K562 (cell line): ENCODE measurements around the gene TXNL4A. TPM values are rescaled to one million over a fixed set of nuclear protein-coding genes. Genes with fewer than 3 reads are reported as not detected.

Experiments
- ATAC-seq: fragments of 200-7000 bp; cut with Tn5 transposase; 3 replicates; pipeline ENCODE4 v1.9.1; 2020; ENCODE audit warnings: moderate library complexity
- BruUV-seq: library from RNA; stranded (reverse); fragments of 400-500 nt; replicated peaks from 2 replicates; lab custom pipeline; 2021; lab: Mats Ljungman, UMichigan
- CTCF ChIA-PET: fragments of 300-600 bp; formaldehyde crosslinking; extraction: SDS; loops from one replicate; lab custom pipeline; 2021; ENCODE audit warnings: low intra/inter-chr PET ratio; lab: Yijun Ruan, JAX
- POLR2A ChIA-PET: fragments of 300-600, 350-650 bp; sonication (Branson Sonifier 250); formaldehyde crosslinking; extraction: SDS; loops from one replicate; lab custom pipeline; 2021; ENCODE audit warnings: antibody characterized with exemption, inconsistent platforms; lab: Yijun Ruan, JAX
- DNase-seq, 4 experiments: peaks; one replicate each; pipeline versions ENCODE4 v3.0.0 to v3.0.0-alpha.2; 2011 to 2018; ENCODE audit warnings: low spot score in 3 of 4, mixed read lengths in 3 of 4; ENCODE audit errors: extremely low read depth in 1 of 4
- FAIRE-seq: peaks from 2 replicates; lab custom pipeline; 2011; peaks lifted over from hg19 to GRCh38; lab: Jason Lieb, UNC
- H2AFZ ChIP-seq: 2 replicates; pipeline ENCODE4 v1.6.0; 2011; ENCODE audit warnings: low read depth, low read length, control low read depth, inconsistent platforms
- H3K27ac ChIP-seq: fragments of 200-600 bp; 3 replicates; pipeline ENCODE4 v1.8.0; 2011; ENCODE audit warnings: low read depth, mild to moderate bottlenecking, control low read depth, inconsistent platforms, low read length, moderate library complexity, mixed read lengths; ENCODE audit errors: extremely low read depth
- H3K27me3 ChIP-seq, 2 experiments: fragments of 300-600 bp in 1 of 2; 2 replicates in 1 of 2; 3 replicates in 1 of 2; pipeline versions ENCODE4 v1.6.0 to v1.8.0; 2011; ENCODE audit warnings: inconsistent platforms in 2 of 2, low read length in 2 of 2, mild to moderate bottlenecking in 1 of 2, mixed read lengths in 1 of 2, moderate library complexity in 1 of 2; ENCODE audit not compliant: control insufficient read depth in 2 of 2, insufficient read depth in 2 of 2
- H3K36me3 ChIP-seq: fragments of 300-600 bp; 3 replicates; pipeline ENCODE4 v1.8.0; 2011; ENCODE audit warnings: mild to moderate bottlenecking, low read length, inconsistent platforms; ENCODE audit not compliant: control insufficient read depth, insufficient read depth
- H3K4me1 ChIP-seq, 2 experiments: fragments of 200-600 bp in 1 of 2; replicated peaks in 1 of 2; 2 replicates in 1 of 2; 3 replicates in 1 of 2; pipeline versions ENCODE4 v1.5.1 to v1.8.0; 2011; ENCODE audit warnings: inconsistent platforms in 2 of 2, low read length in 2 of 2, mild to moderate bottlenecking in 1 of 2, mixed read lengths in 1 of 2, moderate library complexity in 1 of 2; ENCODE audit not compliant: control insufficient read depth in 2 of 2, insufficient read depth in 2 of 2
- H3K4me2 ChIP-seq: 2 replicates; pipeline ENCODE4 v1.6.1; 2011; ENCODE audit warnings: low read length, control low read depth, inconsistent platforms, mixed read lengths; ENCODE audit not compliant: insufficient read depth
- H3K4me3 ChIP-seq: fragments of 200-600 bp; sonication (generic), shearing (Covaris generic); 2 replicates; pipeline ENCODE4 v1.5.1; 2016; ENCODE audit warnings: control low read depth, inconsistent platforms
- H3K79me2 ChIP-seq: fragments of 200-600 bp; 3 replicates; pipeline ENCODE4 v1.8.0; 2011; ENCODE audit warnings: low read length, inconsistent platforms; ENCODE audit not compliant: control insufficient read depth, insufficient read depth
- H3K9ac ChIP-seq, 2 experiments: 2 replicates each; pipeline versions ENCODE4 v1.6.0 to v1.6.1; 2011; ENCODE audit warnings: low read depth in 2 of 2, low read length in 2 of 2, control low read depth in 1 of 2, inconsistent platforms in 1 of 2, mild to moderate bottlenecking in 1 of 2, mixed read lengths in 1 of 2; ENCODE audit not compliant: insufficient read depth in 1 of 2
- H3K9me1 ChIP-seq: one replicate; pipeline ENCODE4 v1.6.0; 2011; ENCODE audit warnings: inconsistent platforms, mild to moderate bottlenecking, low read length, moderate library complexity; ENCODE audit not compliant: control insufficient read depth, insufficient read depth
- H3K9me3 ChIP-seq: replicated peaks from 2 replicates; pipeline ENCODE4 v1.5.1; 2011; ENCODE audit warnings: low read depth, low read length, inconsistent platforms; ENCODE audit not compliant: control insufficient read depth, insufficient read depth
- H4K20me1 ChIP-seq: replicated peaks from 2 replicates; pipeline ENCODE4 v1.6.1; 2011; ENCODE audit warnings: low read length, inconsistent platforms, mixed read lengths; ENCODE audit not compliant: control insufficient read depth, insufficient read depth
- CREB1 ChIP-seq, 2 experiments: sonication (generic) in 1 of 2; formaldehyde crosslinking in 1 of 2; IDR thresholded peaks; 2 replicates each; pipeline versions ENCODE4 v1.6.1 to v1.8.0; 2012 to 2022; ENCODE audit warnings: inconsistent platforms in 1 of 2, mild to moderate bottlenecking in 1 of 2, missing genetic modification reagents in 1 of 2, moderate library complexity in 1 of 2
- E2F3 ChIP-seq: fragments of 250-450 bp; sonication (Bioruptor Pico); IDR thresholded peaks from 2 replicates; pipeline ENCODE4 v1.4.0; 2020; ENCODE audit warnings: mild to moderate bottlenecking
- HNRNPUL1 ChIP-seq: fragments of 200-400 bp; formaldehyde crosslinking; IDR thresholded peaks from 2 replicates; pipeline ENCODE4 v1.6.1; 2017; ENCODE audit warnings: low read length
- MBD2 ChIP-seq: sonication (generic); IDR thresholded peaks from 2 replicates; pipeline ENCODE4 v1.6.1; 2016; ENCODE audit warnings: low read depth, borderline replicate concordance
- RAD21 ChIP-seq, 2 experiments: fragments of 250-450 bp in 1 of 2; fragments of 450-650 bp in 1 of 2; sonication (Bioruptor Pico) in 1 of 2; formaldehyde crosslinking in 1 of 2; IDR thresholded peaks in 1 of 2; conservative IDR thresholded peaks in 1 of 2; 2 replicates each; pipeline versions ENCODE4 v1.4.0 to v1.8.0; 2020 to 2022; ENCODE audit warnings: mild to moderate bottlenecking in 2 of 2, moderate library complexity in 1 of 2
- TBL1XR1 ChIP-seq, 2 experiments: IDR thresholded peaks; 2 replicates each; pipeline ENCODE4 v1.6.1; 2012; ENCODE audit warnings: improper control_type of control experiment in 2 of 2, low read length in 2 of 2, mild to moderate bottlenecking in 1 of 2
- ZEB2 ChIP-seq: fragments of 450-650 bp; IDR thresholded peaks from 2 replicates; pipeline ENCODE4 v1.6.1; 2016
- WGBS: fragments of 100-300 bp; shearing (Covaris generic); methylation state at CpG from one replicate; pipeline ENCODE4 v1.1.6; 2016; ENCODE audit warnings: low coverage, mixed read lengths; ENCODE audit not compliant: insufficient coverage; ENCODE audit errors: missing lambda C conversion rate; 5-methylcytosine and 5-hydroxymethylcytosine counted together
- in situ Hi-C: fragments of 300-500 bp; cut with MboI; formaldehyde crosslinking; loops from 4 replicates; pipeline ENCODE4 v1.15.0; 2018; ENCODE audit warnings: inconsistent platforms, mixed read lengths
- intact Hi-C: fragments of 100-400 bp; cut with micrococcal nuclease; formaldehyde crosslinking; loops from 2 replicates; pipeline ENCODE4 v1.14.2; 2022
- polyA plus RNA-seq, 8 experiments: library from polyadenylated mRNA; depleted of rRNA in 4 of 8; stranded (reverse) in 5 of 8; unstranded in 3 of 8; fragments of >200 nt; fragmentation: Nextera tagmentation in 2 of 8; fragmentation: Illumina TruSeq in 1 of 8; extraction: Ambion mirVana in 2 of 8; extraction: Trizol in 1 of 8; gene quantifications; 2 replicates each; pipeline versions ENCODE4 v1.2.1 to v1.2.3, GENCODE V29; 2011 to 2014; ENCODE audit warnings: inconsistent platforms in 1 of 8, missing spikeins in 1 of 8
- total RNA-seq, 7 experiments: library from RNA; depleted of rRNA in 6 of 7; stranded (reverse); fragments of >200 nt in 6 of 7; fragmentation: Illumina TruSeq in 2 of 7; extraction: Trizol in 2 of 7; gene quantifications; 2 replicates each; pipeline versions ENCODE4 v1.2.1 to v1.2.3, GENCODE V29; 2011 to 2021; ENCODE audit warnings: low replicate concordance in 1 of 7
- TF ChIP-seq, protein P1 (sequence below), 3 experiments: IDR thresholded peaks in 2 of 3; conservative IDR thresholded peaks in 1 of 3; 2 replicates each; pipeline ENCODE4 v1.5.1; 2011 to 2012; ENCODE audit warnings: low read length in 3 of 3, mild to moderate bottlenecking in 3 of 3, control low read depth in 2 of 3, improper control_type of control experiment in 1 of 3, inconsistent platforms in 1 of 3, low read depth in 1 of 3, mixed read lengths in 1 of 3, moderate library complexity in 1 of 3; ENCODE audit not compliant: insufficient read depth in 2 of 3
- TF ChIP-seq, protein P2 (sequence below): IDR thresholded peaks from 2 replicates; pipeline ENCODE4 v1.6.1; 2011; ENCODE audit warnings: borderline replicate concordance, low read depth, mild to moderate bottlenecking, moderate library complexity, low read length; ENCODE audit not compliant: insufficient read depth, poor library complexity, severe bottlenecking

TXNL4A gene
- total and polyA plus RNA-seq, 9 of the 15 experiments (the other 6 are each of a cell fraction or from before 2014, with no cell fraction given), result 27.0 to 132 (median 87.5) TPM

DNA sequence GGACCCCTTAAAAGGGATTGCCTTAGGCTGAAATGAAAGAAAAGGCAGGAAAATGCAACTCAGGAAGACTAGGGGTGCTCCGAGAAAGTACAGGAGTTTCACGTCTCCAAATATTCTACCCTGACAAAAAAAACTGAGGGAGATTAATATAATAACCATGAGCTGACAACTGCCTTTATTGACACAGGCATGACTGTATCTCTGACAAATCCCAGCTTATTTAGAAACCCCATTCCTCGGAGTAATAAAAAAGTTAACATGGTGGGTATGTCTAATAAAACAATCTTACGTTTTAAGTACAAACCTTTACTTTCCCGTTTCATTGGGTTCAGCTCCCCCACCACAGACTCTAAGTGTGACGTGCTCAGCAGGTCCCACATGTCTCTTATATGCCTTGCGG, 38.0 kb upstream of the TXNL4A start:
- Histone ChIP-seq H3K9ac (no peak overlapping the region), H3K9me3 (peaks cover 15% of the 10 kb centered on the region), H3K4me3 (no peak overlapping the region), H3K36me3 (no peaks in the 10 kb centered on the region), H3K4me2 (no peak overlapping the region), H3K79me2 (no peaks in the 10 kb centered on the region), H3K27me3 (no peaks in the 10 kb centered on the region), H2AFZ (no peak overlapping the region), H4K20me1 (no peaks in the 10 kb centered on the region), H3K27ac (no peak overlapping the region), H3K9me1 (no peaks in the 10 kb centered on the region), H3K4me1 (peaks cover 0 to 4% of the 10 kb centered on the region in 2 experiments; a peak in 2 of 5 replicates)
- WGBS, result 44% methylated on average over 7 of the region's 7 CpGs
- ChIA-PET POLR2A (no interaction called here), CTCF (no interaction called here)
- ATAC-seq (no peak), DNase-seq (no peak), FAIRE-seq (no peak)
- TF ChIP-seq CREB1 (IDR thresholded peaks at IDR 0.05), result no peak
- TF ChIP-seq CREB1 (CRISPR knock-in tag; IDR thresholded peaks at IDR 0.05), result no peak
- TF ChIP-seq HNRNPUL1, result no peak
- TF ChIP-seq TBL1XR1 (IDR thresholded peaks at IDR 0.05; ENCODE audit: low read length in 2 of 2), result no peak
- no peak for TF ChIP-seq ZEB2
- TF ChIP-seq E2F3 (CRISPR knock-in tag), result no peak
- in situ Hi-C loops (no loop called here), intact Hi-C loops (no loop called here)
- BruUV-seq, result no TSS peak

DNA sequence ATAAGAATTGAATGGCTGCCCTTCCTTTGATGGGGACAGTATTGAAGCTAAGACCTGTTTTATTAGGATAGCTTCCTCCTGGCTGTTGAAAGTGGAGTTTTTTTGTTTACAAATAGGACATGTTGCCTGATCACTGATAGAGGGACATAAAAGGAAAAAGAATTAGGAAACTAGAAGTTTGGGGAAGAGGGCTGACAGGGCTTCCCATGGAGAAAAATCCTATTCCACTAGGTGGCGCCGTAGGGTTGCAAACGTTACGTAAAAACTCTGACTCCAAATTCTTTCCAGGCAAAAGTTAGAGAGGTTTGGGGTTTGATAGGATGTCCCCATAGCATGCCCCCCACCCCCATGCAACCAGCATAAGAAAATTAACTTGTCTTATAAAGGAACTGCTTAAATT, 34.8 kb upstream of the TXNL4A start:
- 70% methylated on average over 4 of the region's 4 CpGs for WGBS

More for the DNA sequence above, 34.8 kb upstream of the TXNL4A start:
- in situ Hi-C loops (no loop called here), intact Hi-C loops (no loop called here)
- ChIA-PET CTCF (interaction anchor here (0.9 to 1.5 kb wide), 2 partner anchors 131 to 235 kb away, joined by 3 to 4 read pairs; no protein-coding TSS in a partner anchor), POLR2A (no interaction called here)
- Histone ChIP-seq H3K27ac (no peak overlapping the region), H3K9ac (no peak overlapping the region), H3K9me1 (no peaks in the 10 kb centered on the region), H3K4me3 (no peak overlapping the region), H2AFZ (no peak overlapping the region), H4K20me1 (no peaks in the 10 kb centered on the region), H3K9me3 (peaks cover 15% of the 10 kb centered on the region), H3K4me2 (no peak overlapping the region), H3K4me1 (no peaks in the 10 kb centered on the region), H3K79me2 (no peaks in the 10 kb centered on the region), H3K36me3 (no peaks in the 10 kb centered on the region), H3K27me3 (no peaks in the 10 kb centered on the region)
- DNase-seq (peak in 3 of 4 experiments; percentile 27 to 53 (median 30)), FAIRE-seq (no peak), ATAC-seq (no peak)
- no TSS peak for BruUV-seq
- TF ChIP-seq RAD21 (CRISPR knock-in tag; conservative IDR thresholded peaks at IDR 0.05 in 1 of 2, IDR thresholded peaks at IDR 0.05 in 1 of 2), result peak in 1 of 2 experiments; percentile 42; a peak in 1 of 4 replicates
- TF ChIP-seq, protein P1, sequence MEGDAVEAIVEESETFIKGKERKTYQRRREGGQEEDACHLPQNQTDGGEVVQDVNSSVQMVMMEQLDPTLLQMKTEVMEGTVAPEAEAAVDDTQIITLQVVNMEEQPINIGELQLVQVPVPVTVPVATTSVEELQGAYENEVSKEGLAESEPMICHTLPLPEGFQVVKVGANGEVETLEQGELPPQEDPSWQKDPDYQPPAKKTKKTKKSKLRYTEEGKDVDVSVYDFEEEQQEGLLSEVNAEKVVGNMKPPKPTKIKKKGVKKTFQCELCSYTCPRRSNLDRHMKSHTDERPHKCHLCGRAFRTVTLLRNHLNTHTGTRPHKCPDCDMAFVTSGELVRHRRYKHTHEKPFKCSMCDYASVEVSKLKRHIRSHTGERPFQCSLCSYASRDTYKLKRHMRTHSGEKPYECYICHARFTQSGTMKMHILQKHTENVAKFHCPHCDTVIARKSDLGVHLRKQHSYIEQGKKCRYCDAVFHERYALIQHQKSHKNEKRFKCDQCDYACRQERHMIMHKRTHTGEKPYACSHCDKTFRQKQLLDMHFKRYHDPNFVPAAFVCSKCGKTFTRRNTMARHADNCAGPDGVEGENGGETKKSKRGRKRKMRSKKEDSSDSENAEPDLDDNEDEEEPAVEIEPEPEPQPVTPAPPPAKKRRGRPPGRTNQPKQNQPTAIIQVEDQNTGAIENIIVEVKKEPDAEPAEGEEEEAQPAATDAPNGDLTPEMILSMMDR (IDR thresholded peaks at IDR 0.05 in 2 of 3, conservative IDR thresholded peaks at IDR 0.05 in 1 of 3; ENCODE audit: insufficient read depth in 2 of 3, low read depth in 1 of 3, low read length in 3 of 3), result peak; percentile 29 to 51 (median 46); a peak in 4 of 6 replicates
- TF ChIP-seq MBD2, result no peak
- TF ChIP-seq, protein P2, sequence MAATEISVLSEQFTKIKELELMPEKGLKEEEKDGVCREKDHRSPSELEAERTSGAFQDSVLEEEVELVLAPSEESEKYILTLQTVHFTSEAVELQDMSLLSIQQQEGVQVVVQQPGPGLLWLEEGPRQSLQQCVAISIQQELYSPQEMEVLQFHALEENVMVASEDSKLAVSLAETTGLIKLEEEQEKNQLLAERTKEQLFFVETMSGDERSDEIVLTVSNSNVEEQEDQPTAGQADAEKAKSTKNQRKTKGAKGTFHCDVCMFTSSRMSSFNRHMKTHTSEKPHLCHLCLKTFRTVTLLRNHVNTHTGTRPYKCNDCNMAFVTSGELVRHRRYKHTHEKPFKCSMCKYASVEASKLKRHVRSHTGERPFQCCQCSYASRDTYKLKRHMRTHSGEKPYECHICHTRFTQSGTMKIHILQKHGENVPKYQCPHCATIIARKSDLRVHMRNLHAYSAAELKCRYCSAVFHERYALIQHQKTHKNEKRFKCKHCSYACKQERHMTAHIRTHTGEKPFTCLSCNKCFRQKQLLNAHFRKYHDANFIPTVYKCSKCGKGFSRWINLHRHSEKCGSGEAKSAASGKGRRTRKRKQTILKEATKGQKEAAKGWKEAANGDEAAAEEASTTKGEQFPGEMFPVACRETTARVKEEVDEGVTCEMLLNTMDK, result peak; percentile 3
